Measurements from ENCODE around the gene ITCH.

Gene ITCH

GRCh38 chr20:34557936-34558319 lies 194.9 kb downstream of the ITCH start:
- Mint-ChIP-seq H3K27ac (peak overlapping the region; percentile 89), H3K9me3 (no peaks in the 10 kb centered on the region), H3K4me3 (peak overlapping the region; percentile 87), H3K4me1 (peaks cover 20% of the 10 kb centered on the region), H3K27me3 (no peaks in the 10 kb centered on the region), H3K36me3 (no peaks in the 10 kb centered on the region)
- ATAC-seq = no peak

- Mint-ChIP-seq H3K4me3 (peak within 1 kb of the TSS; percentile 87), H3K4me1 (peaks cover 20% of the 10 kb centered on the region), H3K9me3 (no peaks in the 10 kb centered on the region), H3K27ac (peak within 1 kb of the TSS; percentile 89), H3K36me3 (no peaks in the 10 kb centered on the region), H3K27me3 (no peaks in the 10 kb centered on the region)
- ATAC-seq = peak; percentile 78
Observed at GRCh38 chr20:34558320-34559218, 195.5 kb downstream of the ITCH start, which contains the start of gene MAP1LC3A. Gene MAP1LC3A (plus strand): TSS chr20:34558718. CDS start chr20:34558869, 151 bp downstream.

GRCh38 chr20:34559311-34560140 lies 196.5 kb downstream of the ITCH start:
- peak overlapping the region; percentile 48 for H3K27ac Mint-ChIP-seq
- H3K27me3 Mint-ChIP-seq = no peaks in the 10 kb centered on the region
- peak; percentile 31 for ATAC-seq
- H3K4me3 Mint-ChIP-seq = no peak overlapping the region
- no peaks in the 10 kb centered on the region for H3K9me3 Mint-ChIP-seq
- H3K36me3 Mint-ChIP-seq = peaks cover 2% of the 10 kb centered on the region
- H3K4me1 Mint-ChIP-seq = peaks cover 22% of the 10 kb centered on the region

DNA sequence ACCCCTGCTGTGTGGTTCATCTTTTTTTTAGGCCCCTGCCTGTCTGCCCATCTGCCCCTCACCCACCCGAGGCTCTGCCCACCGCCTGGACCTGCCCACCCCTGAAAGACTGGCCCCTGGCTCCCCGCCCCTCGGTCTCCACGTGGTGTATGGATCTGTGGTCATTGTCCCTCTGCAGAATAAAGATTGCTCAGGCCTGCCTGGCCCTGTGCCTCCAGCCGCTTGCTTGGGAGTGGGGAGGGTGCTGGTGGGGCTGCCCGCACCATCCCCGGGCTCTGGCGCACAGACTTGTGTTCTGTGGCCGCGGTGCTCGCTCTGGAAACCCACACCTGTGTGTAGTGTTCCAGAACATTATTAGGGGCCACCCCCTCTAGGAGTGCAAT lies 197.1 kb downstream of the ITCH start:
- peaks cover 26% of the 10 kb centered on the region for H3K4me1 Mint-ChIP-seq

GRCh38 chr20:34560614-34561013 lies 197.5 kb downstream of the ITCH start:
- ATAC-seq = no peak
- peaks cover 5% of the 10 kb centered on the region for H3K36me3 Mint-ChIP-seq
- H3K4me3 Mint-ChIP-seq = no peak overlapping the region
- H3K27me3 Mint-ChIP-seq = no peaks in the 10 kb centered on the region
- H3K27ac Mint-ChIP-seq = peak overlapping the region; percentile 48
- peaks cover 30% of the 10 kb centered on the region for H3K4me1 Mint-ChIP-seq
- H3K9me3 Mint-ChIP-seq = no peaks in the 10 kb centered on the region

More for the DNA sequence above, 197.1 kb downstream of the ITCH start:
- Mint-ChIP-seq H3K4me3 (peak overlapping the region; percentile 27), H3K27me3 (no peaks in the 10 kb centered on the region), H3K27ac (peak overlapping the region; percentile 48), H3K9me3 (no peaks in the 10 kb centered on the region), H3K36me3 (peaks cover 5% of the 10 kb centered on the region)
- ATAC-seq = peak; percentile 3
